BE2C (cell line): ENCODE data around the gene PLA2G3.
A peak's percentile ranks its signal among the peaks of the same experiment; 100 is the strongest.
"Not testable (repeated sequence)": the region's sequence is repeated elsewhere in the genome, so short reads cannot be mapped to it uniquely, and the experiment has no call there.

Experiments used
- DNase-seq: peaks from one replicate; pipeline ENCODE4 v3.0.0-alpha.2; 2020
- H3K27me3 ChIP-seq: fragments of 250-450 bp; sonication (Bioruptor Pico); 2 replicates; pipeline ENCODE4 v1.5.1; 2020; ENCODE audit warnings: mild to moderate bottlenecking
- H3K36me3 ChIP-seq: fragments of 250-450 bp; sonication (Bioruptor Pico); 2 replicates; pipeline ENCODE4 v1.5.1; 2020; ENCODE audit warnings: mild to moderate bottlenecking
- H3K4me1 ChIP-seq: fragments of 250-450 bp; sonication (Bioruptor Pico); 2 replicates; pipeline ENCODE4 v1.5.1; 2020
- H3K4me3 ChIP-seq: 2 replicates; pipeline ENCODE4 v1.5.1; 2011; ENCODE audit warnings: low read depth, low read length
- H3K9me3 ChIP-seq: fragments of 250-450 bp; sonication (Bioruptor Pico); 2 replicates; pipeline ENCODE4 v1.5.1; 2020
- CTCF ChIP-seq: IDR thresholded peaks from 2 replicates; pipeline ENCODE4 v1.5.1; 2012; ENCODE audit warnings: mild to moderate bottlenecking, low read depth, low read length

The PLA2G3 gene

GRCh38 chr22:31120642-31121041 lies 19.7 kb downstream of the PLA2G3 start:
- no peaks in the 10 kb centered on the region for H3K9me3 ChIP-seq
- no peaks in the 10 kb centered on the region for H3K27me3 ChIP-seq
- TF ChIP-seq CTCF = no peak
- DNase-seq = no peak
- H3K36me3 ChIP-seq = no peaks in the 10 kb centered on the region
- no peak overlapping the region for H3K4me3 ChIP-seq
- no peaks in the 10 kb centered on the region; the same call in 1 of the 2 replicates for H3K4me1 ChIP-seq

- H3K4me1 ChIP-seq = no peaks in the 10 kb centered on the region; the same call in 1 of the 2 replicates
- no peak for DNase-seq
- no peak for TF ChIP-seq CTCF
- H3K9me3 ChIP-seq = no peaks in the 10 kb centered on the region
- no peaks in the 10 kb centered on the region for H3K27me3 ChIP-seq
- H3K36me3 ChIP-seq = no peaks in the 10 kb centered on the region
- H3K4me3 ChIP-seq = no peak overlapping the region
Observed at GRCh38 chr22:31120230-31120629, 20.1 kb downstream of the PLA2G3 start.

GRCh38 chr22:31119026-31119717 lies 21.1 kb downstream of the PLA2G3 start:
- Histone ChIP-seq H3K27me3 (no peaks in the 10 kb centered on the region), H3K9me3 (no peaks in the 10 kb centered on the region), H3K36me3 (no peaks in the 10 kb centered on the region), H3K4me1 (no peaks in the 10 kb centered on the region; the same call in 1 of the 2 replicates), H3K4me3 (no peak overlapping the region)
- no peak for TF ChIP-seq CTCF
- no peak for DNase-seq

GRCh38 chr22:31118046-31118820 lies 22.1 kb downstream of the PLA2G3 start:
- Histone ChIP-seq H3K36me3 (no peaks in the 10 kb centered on the region), H3K9me3 (no peaks in the 10 kb centered on the region), H3K27me3 (no peaks in the 10 kb centered on the region), H3K4me3 (no peak overlapping the region), H3K4me1 (no peaks in the 10 kb centered on the region; the same call in 1 of the 2 replicates)
- TF ChIP-seq CTCF = no peak
- no peak for DNase-seq

- H3K27me3 ChIP-seq, H3K4me3 ChIP-seq, H3K9me3 ChIP-seq, DNase-seq, H3K4me1 ChIP-seq, H3K36me3 ChIP-seq: not testable (repeated sequence)
Observed at GRCh38 chr22:31112547-31113091, 27.7 kb downstream of the PLA2G3 start.

- peaks cover 4% of the 10 kb centered on the region; the same call in 1 of the 2 replicates for H3K9me3 ChIP-seq
- no peak for DNase-seq
- H3K27me3 ChIP-seq = no peaks in the 10 kb centered on the region
- H3K4me1 ChIP-seq = no peaks in the 10 kb centered on the region
- TF ChIP-seq CTCF = no peak
- H3K4me3 ChIP-seq = peak overlapping the region; percentile 62
- H3K36me3 ChIP-seq = no peaks in the 10 kb centered on the region
Observed at GRCh38 chr22:31107894-31108218, 32.5 kb downstream of the PLA2G3 start.
